OCI-LY3 (cell line): ENCODE results near the gene GYS2.

Experiments
- CTCF ChIP-seq: fragments of 200-600, 300-600 bp; sonication (generic); IDR thresholded peaks from 2 replicates; pipeline ENCODE4 v1.5.1; 2014; ENCODE audit warnings: antibody characterized with exemption, low read length, low read depth
- EZH2phosphoT487 ChIP-seq: fragments of 200-600 bp; shearing (Covaris generic); IDR thresholded peaks from 2 replicates; pipeline ENCODE4 v1.6.1; 2018; ENCODE audit warnings: antibody characterized with exemption, mixed run types, low read depth

DNA sequence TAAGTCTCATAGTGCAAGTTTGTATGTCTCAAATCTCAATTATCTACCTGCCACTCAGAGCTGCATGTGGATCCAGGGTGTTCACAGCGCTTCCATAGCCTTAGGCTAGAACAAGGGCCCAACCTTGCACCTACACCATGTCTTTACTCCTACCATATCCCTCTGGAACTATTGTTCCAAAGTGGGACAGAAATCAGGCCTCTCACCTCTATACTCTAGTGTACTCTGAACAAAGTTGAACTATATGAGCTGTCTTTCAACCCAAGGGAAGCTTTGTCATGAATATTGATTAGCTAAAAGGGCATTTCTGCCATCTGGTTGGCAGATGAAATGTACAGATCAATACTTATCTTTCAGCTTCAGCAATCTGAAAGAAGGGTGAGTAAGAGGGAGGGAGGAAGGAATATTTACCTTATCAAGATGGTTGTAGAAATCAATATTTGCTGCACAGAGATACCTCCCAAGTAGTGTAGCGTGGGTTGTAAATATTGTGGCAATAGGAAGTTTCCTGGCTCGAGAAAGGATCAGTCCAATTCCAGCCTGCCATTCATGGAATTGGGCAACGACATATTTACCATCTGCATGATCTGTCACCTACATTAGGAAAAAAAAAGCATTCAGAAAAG lies 30.8 kb downstream of the GYS2 start:
- TF ChIP-seq CTCF (no peak), EZH2phosphoT487 (no peak)
